Measurements from ENCODE around the gene ZNF532.

Gene ZNF532

DNA sequence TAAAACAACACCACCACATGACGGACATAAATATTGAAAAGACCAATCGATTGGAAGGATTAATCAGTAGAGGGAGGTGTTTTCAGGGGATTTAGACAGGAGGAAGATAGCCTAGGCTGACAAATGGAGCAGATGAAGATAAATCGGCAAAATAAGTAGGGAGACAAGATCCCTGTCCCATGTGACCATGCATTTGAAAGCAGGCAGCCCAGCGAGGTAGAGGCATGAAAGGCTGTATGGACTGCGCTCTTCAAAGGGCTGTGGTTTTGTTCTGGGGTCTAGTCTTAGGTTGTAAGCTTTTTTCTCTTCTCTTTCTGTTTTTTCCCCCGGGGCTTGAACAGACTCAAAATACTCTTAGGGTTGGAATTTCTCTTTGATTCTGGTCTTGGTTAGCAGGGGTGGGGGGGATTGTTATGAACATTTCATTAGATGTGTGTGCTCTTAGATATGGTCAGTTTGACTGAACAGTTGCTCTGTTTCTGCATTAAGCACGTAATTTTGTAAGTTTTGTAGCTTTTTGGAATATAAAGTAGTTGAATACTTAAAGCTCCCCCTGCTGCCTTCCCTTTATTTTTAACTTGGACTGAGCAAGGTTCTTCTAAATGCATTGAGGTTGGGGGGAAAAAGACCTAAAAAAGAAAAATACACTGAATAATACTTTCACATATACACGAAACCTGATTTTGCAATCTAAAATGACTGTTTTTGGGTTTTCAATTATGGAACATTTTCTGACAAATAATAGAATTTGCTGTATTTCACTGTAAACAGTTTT is 32.2 kb downstream of the ZNF532 start:
- no peak for TF ChIP-seq TAF1 (IDR thresholded peaks at IDR 0.05; ENCODE audit: borderline replicate concordance, insufficient read depth, low read length)
- TF ChIP-seq SIN3A (IDR thresholded peaks at IDR 0.05; ENCODE audit: borderline replicate concordance, insufficient read depth, low read length): no peak
- no peak for TF ChIP-seq POLR2AphosphoS5 (IDR thresholded peaks at IDR 0.05; ENCODE audit: low read depth, low read length)
- TF ChIP-seq, protein P1, sequence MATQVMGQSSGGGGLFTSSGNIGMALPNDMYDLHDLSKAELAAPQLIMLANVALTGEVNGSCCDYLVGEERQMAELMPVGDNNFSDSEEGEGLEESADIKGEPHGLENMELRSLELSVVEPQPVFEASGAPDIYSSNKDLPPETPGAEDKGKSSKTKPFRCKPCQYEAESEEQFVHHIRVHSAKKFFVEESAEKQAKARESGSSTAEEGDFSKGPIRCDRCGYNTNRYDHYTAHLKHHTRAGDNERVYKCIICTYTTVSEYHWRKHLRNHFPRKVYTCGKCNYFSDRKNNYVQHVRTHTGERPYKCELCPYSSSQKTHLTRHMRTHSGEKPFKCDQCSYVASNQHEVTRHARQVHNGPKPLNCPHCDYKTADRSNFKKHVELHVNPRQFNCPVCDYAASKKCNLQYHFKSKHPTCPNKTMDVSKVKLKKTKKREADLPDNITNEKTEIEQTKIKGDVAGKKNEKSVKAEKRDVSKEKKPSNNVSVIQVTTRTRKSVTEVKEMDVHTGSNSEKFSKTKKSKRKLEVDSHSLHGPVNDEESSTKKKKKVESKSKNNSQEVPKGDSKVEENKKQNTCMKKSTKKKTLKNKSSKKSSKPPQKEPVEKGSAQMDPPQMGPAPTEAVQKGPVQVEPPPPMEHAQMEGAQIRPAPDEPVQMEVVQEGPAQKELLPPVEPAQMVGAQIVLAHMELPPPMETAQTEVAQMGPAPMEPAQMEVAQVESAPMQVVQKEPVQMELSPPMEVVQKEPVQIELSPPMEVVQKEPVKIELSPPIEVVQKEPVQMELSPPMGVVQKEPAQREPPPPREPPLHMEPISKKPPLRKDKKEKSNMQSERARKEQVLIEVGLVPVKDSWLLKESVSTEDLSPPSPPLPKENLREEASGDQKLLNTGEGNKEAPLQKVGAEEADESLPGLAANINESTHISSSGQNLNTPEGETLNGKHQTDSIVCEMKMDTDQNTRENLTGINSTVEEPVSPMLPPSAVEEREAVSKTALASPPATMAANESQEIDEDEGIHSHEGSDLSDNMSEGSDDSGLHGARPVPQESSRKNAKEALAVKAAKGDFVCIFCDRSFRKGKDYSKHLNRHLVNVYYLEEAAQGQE (IDR thresholded peaks at IDR 0.05; ENCODE audit: insufficient read depth in 1 of 2, low read depth in 2 of 2, low read length in 2 of 2): no peak
- no peak for TF ChIP-seq FOXP2 (optimal IDR thresholded peaks at IDR 0.05; ENCODE audit: borderline replicate concordance, extremely low read depth, extremely low read length, insufficient read depth)

DNA sequence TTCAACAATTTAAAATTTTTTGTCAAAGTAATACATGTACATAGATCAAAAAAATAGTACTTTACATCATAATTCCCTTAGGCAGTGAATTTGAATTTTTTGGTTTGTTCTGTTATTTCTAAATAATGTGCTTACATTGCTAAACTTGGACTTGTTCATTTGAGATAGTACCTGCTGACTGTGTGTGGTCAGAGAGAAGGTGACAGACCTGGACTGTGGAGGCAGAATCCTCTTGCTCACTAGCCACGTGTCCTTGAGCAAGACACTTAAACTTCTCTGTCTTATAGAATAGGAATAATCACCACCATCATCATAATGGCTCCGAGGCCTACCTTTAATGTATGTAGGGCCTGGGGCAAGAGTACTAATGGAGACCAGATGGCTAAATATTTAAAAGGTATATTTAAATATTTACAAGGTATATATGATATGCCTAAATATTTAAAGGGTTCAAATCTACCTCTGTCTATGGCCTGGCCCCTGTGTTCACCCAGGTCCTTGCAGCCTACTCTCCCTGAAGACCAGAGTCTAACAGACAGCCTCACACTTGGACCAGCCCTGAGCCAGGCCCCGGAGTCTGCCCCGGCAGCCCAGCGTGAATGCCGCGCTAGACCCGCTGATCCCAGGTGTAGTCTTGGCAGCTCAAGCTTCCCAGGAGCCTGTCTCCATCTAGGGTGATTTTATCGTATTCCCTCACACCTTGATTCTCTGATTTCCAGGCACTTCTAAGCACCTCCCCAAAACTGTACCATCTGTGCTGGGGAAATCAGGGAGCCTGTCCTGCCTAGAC is 33.5 kb downstream of the ZNF532 start:
- TF ChIP-seq, protein P1 (IDR thresholded peaks at IDR 0.05; ENCODE audit: insufficient read depth in 1 of 2, low read depth in 2 of 2, low read length in 2 of 2): no peak
- no peak for TF ChIP-seq FOXP2 (optimal IDR thresholded peaks at IDR 0.05; ENCODE audit: borderline replicate concordance, extremely low read depth, extremely low read length, insufficient read depth)
- no peak for TF ChIP-seq SIN3A (IDR thresholded peaks at IDR 0.05; ENCODE audit: borderline replicate concordance, insufficient read depth, low read length)
- TF ChIP-seq TAF1 (IDR thresholded peaks at IDR 0.05; ENCODE audit: borderline replicate concordance, insufficient read depth, low read length): no peak
- no peak for TF ChIP-seq POLR2AphosphoS5 (IDR thresholded peaks at IDR 0.05; ENCODE audit: low read depth, low read length)

DNA sequence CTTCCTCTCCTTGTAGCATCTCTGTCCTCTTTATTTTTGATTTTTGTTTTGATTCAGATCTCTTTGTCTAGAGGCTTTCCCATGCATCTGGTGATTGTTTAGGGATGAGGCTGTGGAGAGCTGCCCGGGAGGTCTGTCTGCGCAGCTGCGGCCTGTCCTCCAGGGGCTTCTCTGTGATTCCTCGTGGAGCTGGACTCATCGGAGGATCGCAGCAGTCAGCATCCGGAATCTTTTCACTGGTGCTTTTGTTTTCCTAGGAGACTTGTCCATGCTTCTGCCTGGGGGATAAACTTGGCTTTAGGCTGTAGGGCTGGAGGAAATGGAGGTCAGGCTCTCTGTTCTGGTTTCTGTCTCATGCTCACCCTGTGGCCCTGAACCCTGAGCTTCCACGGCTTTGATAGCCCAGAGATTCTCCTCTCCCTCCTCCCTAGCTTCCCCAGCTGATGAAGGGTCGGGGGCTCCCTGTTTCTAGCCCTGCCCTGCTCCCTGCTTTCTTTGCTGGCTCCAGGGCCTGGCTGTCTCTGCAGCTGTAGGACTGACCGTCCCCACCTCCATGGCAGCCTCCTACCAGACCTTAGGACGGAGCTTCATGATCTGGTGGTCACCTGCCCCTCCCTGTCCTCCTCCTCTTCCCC is 35.5 kb downstream of the ZNF532 start:
- TF ChIP-seq SIN3A (IDR thresholded peaks at IDR 0.05; ENCODE audit: borderline replicate concordance, insufficient read depth, low read length): no peak
- TF ChIP-seq, protein P1 (IDR thresholded peaks at IDR 0.05; ENCODE audit: insufficient read depth in 1 of 2, low read depth in 2 of 2, low read length in 2 of 2): no peak
- TF ChIP-seq POLR2AphosphoS5 (IDR thresholded peaks at IDR 0.05; ENCODE audit: low read depth, low read length): no peak
- TF ChIP-seq TAF1 (IDR thresholded peaks at IDR 0.05; ENCODE audit: borderline replicate concordance, insufficient read depth, low read length): no peak
- no peak for TF ChIP-seq FOXP2 (optimal IDR thresholded peaks at IDR 0.05; ENCODE audit: borderline replicate concordance, extremely low read depth, extremely low read length, insufficient read depth)

DNA sequence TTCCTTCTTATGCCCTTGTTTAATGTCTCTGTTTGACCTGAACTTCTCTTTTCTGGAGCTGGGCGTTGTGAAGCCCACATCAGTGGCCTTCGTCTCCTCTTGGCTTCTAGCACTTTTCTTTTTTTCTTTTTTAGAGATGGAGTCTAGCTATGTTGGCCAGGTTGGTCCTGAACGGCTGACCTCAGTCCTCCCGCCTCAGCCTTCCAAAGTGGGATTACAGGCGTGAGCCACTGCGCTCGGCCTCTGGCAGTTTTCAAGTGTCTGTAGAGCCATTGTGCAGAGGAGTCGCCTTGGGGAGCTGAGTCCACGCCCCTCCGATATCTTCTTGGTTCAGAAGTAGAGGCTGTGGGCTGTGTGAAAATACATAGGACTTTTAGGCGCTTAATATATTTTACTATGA is 36.5 kb downstream of the ZNF532 start:
- TF ChIP-seq POLR2AphosphoS5 (IDR thresholded peaks at IDR 0.05; ENCODE audit: low read depth, low read length): no peak
- TF ChIP-seq TAF1 (IDR thresholded peaks at IDR 0.05; ENCODE audit: borderline replicate concordance, insufficient read depth, low read length): no peak

DNA sequence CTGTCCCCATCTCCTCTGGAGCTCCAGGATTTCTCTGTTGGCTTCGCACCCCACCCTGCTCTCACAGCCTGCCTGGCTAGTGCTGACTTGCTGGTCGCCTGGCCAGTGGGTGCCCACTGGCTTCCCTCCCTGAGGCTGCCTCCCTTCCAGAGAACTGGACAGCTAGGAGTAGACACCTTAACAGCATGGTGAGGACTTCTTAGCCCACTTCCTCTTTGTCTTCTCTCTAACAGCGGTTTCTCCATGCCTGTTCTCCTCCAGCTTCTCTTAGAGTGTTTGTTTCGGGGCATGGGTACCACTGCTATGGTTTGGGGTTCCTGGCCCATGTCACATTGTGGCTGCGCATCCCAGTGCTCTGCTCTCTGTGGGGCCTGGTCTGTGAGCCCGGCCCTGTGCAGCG is 37.1 kb downstream of the ZNF532 start:
- TF ChIP-seq, protein P1 (IDR thresholded peaks at IDR 0.05; ENCODE audit: insufficient read depth in 1 of 2, low read depth in 2 of 2, low read length in 2 of 2): no peak
- no peak for TF ChIP-seq POLR2AphosphoS5 (IDR thresholded peaks at IDR 0.05; ENCODE audit: low read depth, low read length)
- no peak for TF ChIP-seq FOXP2 (optimal IDR thresholded peaks at IDR 0.05; ENCODE audit: borderline replicate concordance, extremely low read depth, extremely low read length, insufficient read depth)
- no peak for TF ChIP-seq SIN3A (IDR thresholded peaks at IDR 0.05; ENCODE audit: borderline replicate concordance, insufficient read depth, low read length)
- no peak for TF ChIP-seq TAF1 (IDR thresholded peaks at IDR 0.05; ENCODE audit: borderline replicate concordance, insufficient read depth, low read length)
